Cardiac muscle cell (in vitro differentiated cells and primary cell): ENCODE measurements around the gene TBCEL. TPM values are rescaled to one million over a fixed set of nuclear protein-coding genes. Genes with fewer than 3 reads are reported as not detected.

Experiments
- DNase-seq, 2 donors: peaks; one replicate each; pipeline versions ENCODE4 v3.0.0 to v3.0.0-alpha.2; 2010 to 2017; ENCODE audit warnings: low read depth in 1 of 2, low spot score in 1 of 2
- H3K27ac ChIP-seq: fragments of 200-600 bp; sonication (generic); 2 replicates; pipeline ENCODE4 v1.5.1; 2016
- H3K27me3 ChIP-seq: fragments of 200-600 bp; sonication (generic); 2 replicates; pipeline ENCODE4 v1.6.0; 2016; ENCODE audit warnings: control low read depth
- H3K36me3 ChIP-seq: fragments of 200-600 bp; sonication (generic); 2 replicates; pipeline ENCODE4 v1.5.1; 2016; ENCODE audit warnings: control low read depth
- H3K4me1 ChIP-seq: fragments of 200-600 bp; sonication (generic); 2 replicates; pipeline ENCODE4 v1.8.1; 2017; ENCODE audit warnings: low read depth, mild to moderate bottlenecking, mixed run types
- H3K4me3 ChIP-seq: fragments of 200-600 bp; sonication (generic); 2 replicates; pipeline ENCODE4 v1.5.1; 2016; ENCODE audit warnings: mild to moderate bottlenecking
- H3K9me3 ChIP-seq: fragments of 200-600 bp; sonication (generic); 2 replicates; pipeline ENCODE4 v1.5.1; 2017; ENCODE audit warnings: low read depth, mild to moderate bottlenecking, control low read depth
- CTCF ChIP-seq: IDR thresholded peaks from 2 replicates; pipeline ENCODE4 v1.5.1; 2012; ENCODE audit warnings: low read depth, mild to moderate bottlenecking, low read length
- polyA plus RNA-seq: library from polyadenylated mRNA; unstranded; fragments of >200 nt; fragmentation: Nextera tagmentation; extraction: Ambion mirVana; gene quantifications from 2 replicates; pipeline ENCODE4 v1.2.1, GENCODE V29; 2016
- total RNA-seq: library from RNA; depleted of rRNA; stranded (reverse); fragments of >200 nt; gene quantifications from 2 replicates; pipeline ENCODE4 v1.2.3, GENCODE V29; 2016

The TBCEL gene
- total and polyA plus RNA-seq, 2 experiments from 2014 or later, result 21.8 to 26.3 TPM

- Histone ChIP-seq H3K9me3 (no peaks in the 10 kb centered on the region), H3K4me1 (peaks cover 54% of the 10 kb centered on the region), H3K27ac (no peak overlapping the region), H3K27me3 (no peaks in the 10 kb centered on the region), H3K4me3 (no peak overlapping the region), H3K36me3 (peaks cover 15% of the 10 kb centered on the region)
- TF ChIP-seq CTCF, result no peak
- no peak for DNase-seq
These were observed 18.4 kb downstream of the TBCEL start for GRCh38 chr11:121042296-121042695.

GRCh38 chr11:121047926-121048325, 24.0 kb downstream of the TBCEL start:
- H3K4me1 ChIP-seq, result peaks cover 7% of the 10 kb centered on the region
- TF ChIP-seq CTCF, result no peak
- H3K27me3 ChIP-seq, result no peaks in the 10 kb centered on the region
- DNase-seq, result no peak
- no peak overlapping the region for H3K4me3 ChIP-seq
- H3K27ac ChIP-seq, result no peak overlapping the region
- no peaks in the 10 kb centered on the region for H3K9me3 ChIP-seq
- H3K36me3 ChIP-seq, result peaks cover 47% of the 10 kb centered on the region

- DNase-seq, result no peak
- Histone ChIP-seq H3K27me3 (no peaks in the 10 kb centered on the region), H3K36me3 (peaks cover 54% of the 10 kb centered on the region), H3K27ac (no peak overlapping the region), H3K9me3 (no peaks in the 10 kb centered on the region), H3K4me3 (no peak overlapping the region), H3K4me1 (no peaks in the 10 kb centered on the region)
- no peak for TF ChIP-seq CTCF
These were observed 24.7 kb downstream of the TBCEL start for GRCh38 chr11:121048464-121049233.

GRCh38 chr11:121053244-121053643, 29.3 kb downstream of the TBCEL start:
- no peaks in the 10 kb centered on the region for H3K27me3 ChIP-seq
- H3K4me1 ChIP-seq, result no peaks in the 10 kb centered on the region
- H3K4me3 ChIP-seq, result no peak overlapping the region
- TF ChIP-seq CTCF, result no peak
- peaks cover 71% of the 10 kb centered on the region for H3K36me3 ChIP-seq
- H3K27ac ChIP-seq, result no peak overlapping the region
- H3K9me3 ChIP-seq, result no peaks in the 10 kb centered on the region
- no peak for DNase-seq

GRCh38 chr11:121054266-121054665, 30.4 kb downstream of the TBCEL start:
- Histone ChIP-seq H3K36me3 (peaks cover 76% of the 10 kb centered on the region), H3K4me3 (no peak overlapping the region), H3K4me1 (no peaks in the 10 kb centered on the region), H3K27me3 (no peaks in the 10 kb centered on the region), H3K27ac (no peak overlapping the region), H3K9me3 (no peaks in the 10 kb centered on the region)
- DNase-seq, result no peak
- no peak for TF ChIP-seq CTCF
